NCI-H187 treated with DMSO at 0.1 percent for 48 hours (cell line): Measurements from ENCODE around the gene DNAJA1.
"Not testable (repeated sequence)": the region's sequence is repeated elsewhere in the genome, so short reads cannot be mapped to it uniquely, and the experiment has no call there.

Experiments
- DNase-seq: peaks from one replicate; lab custom pipeline; 2025; lab: John Stamatoyannopoulos, UW

DNAJA1 gene

GRCh38 chr9:33024966-33025571, at the start of gene DNAJA1:
Gene DNAJA1 (plus strand): TSS chr9:33025273. CDS start chr9:33026485, 1,212 bp downstream.
- peak; percentile 19 for DNase-seq

- DNase-seq, result no peak
Measured at GRCh38 chr9:32978051-32978450, 47.0 kb upstream of the DNAJA1 start.

- no peak for DNase-seq
Measured at GRCh38 chr9:32986971-32987370, 38.1 kb upstream of the DNAJA1 start.

- no peak for DNase-seq
Measured at GRCh38 chr9:32989660-32990059, 35.4 kb upstream of the DNAJA1 start.

GRCh38 chr9:32991897-32992594, 33.0 kb upstream of the DNAJA1 start:
- no peak for DNase-seq

GRCh38 chr9:32992595-32993238, 32.4 kb upstream of the DNAJA1 start:
- DNase-seq, result no peak

GRCh38 chr9:33000682-33001055, 24.4 kb upstream of the DNAJA1 start:
- DNase-seq, result not testable (repeated sequence)

- not testable (repeated sequence) for DNase-seq
Measured at GRCh38 chr9:33005335-33005734, 19.7 kb upstream of the DNAJA1 start.

GRCh38 chr9:33007755-33008154, 17.3 kb upstream of the DNAJA1 start:
- no peak for DNase-seq

- no peak for DNase-seq
Measured at GRCh38 chr9:33011831-33012230, 13.2 kb upstream of the DNAJA1 start.

GRCh38 chr9:33012328-33013069, 12.6 kb upstream of the DNAJA1 start:
- no peak for DNase-seq

GRCh38 chr9:33013962-33014664, 11.0 kb upstream of the DNAJA1 start:
- no peak for DNase-seq

- DNase-seq, result no peak
Measured at GRCh38 chr9:33014665-33015014, 10.4 kb upstream of the DNAJA1 start.

- DNase-seq, result no peak
Measured at GRCh38 chr9:33017283-33018041, 7.6 kb upstream of the DNAJA1 start.

GRCh38 chr9:33019797-33020196, 5.3 kb upstream of the DNAJA1 start:
- DNase-seq, result no peak

GRCh38 chr9:33022303-33022702, 2.8 kb upstream of the DNAJA1 start:
- no peak for DNase-seq

- no peak for DNase-seq
Measured at GRCh38 chr9:33022755-33023154, 2.3 kb upstream of the DNAJA1 start.

GRCh38 chr9:33023661-33024060, 1.4 kb upstream of the DNAJA1 start:
- no peak for DNase-seq

GRCh38 chr9:33024126-33024965, 727 bp upstream of the DNAJA1 start:
- DNase-seq, result no peak

GRCh38 chr9:33025572-33026342, 684 bp downstream of the DNAJA1 start:
- DNase-seq, result no peak
